ENCODE measurements around the gene UNC45B.
"Not testable (repeated sequence)": the region's sequence is repeated elsewhere in the genome, so short reads cannot be mapped to it uniquely, and the experiment has no call there.

UNC45B gene

GRCh38 chr17:35229638-35230037, 82.0 kb downstream of the UNC45B start:
- Histone ChIP-seq H3K9me3 (ENCODE audit: low read depth, low read length) (no peaks in the 10 kb centered on the region), H3K4me3 (no peak overlapping the region), H3K36me3 (ENCODE audit: insufficient read depth, low read length) (no peaks in the 10 kb centered on the region), H3K9ac (ENCODE audit: insufficient read length) (no peak overlapping the region), H3K27ac (no peak overlapping the region)
- DNase-seq (ENCODE audit: low read depth, low spot score) = no peak
- no peak for TF ChIP-seq EZH2 (IDR thresholded peaks at IDR 0.05)
- no peak for TF ChIP-seq POLR2AphosphoS5 (IDR thresholded peaks at IDR 0.05; ENCODE audit: borderline replicate concordance, low read depth, low read length)
- no peak for TF ChIP-seq FOXP2 (optimal IDR thresholded peaks at IDR 0.05; ENCODE audit: control extremely low read depth, extremely low read length, insufficient read depth)

GRCh38 chr17:35234315-35234714, 86.7 kb downstream of the UNC45B start:
- not testable (repeated sequence) for H3K36me3 ChIP-seq (ENCODE audit: insufficient read depth, low read length); DNase-seq (ENCODE audit: low read depth, low spot score); H3K4me3 ChIP-seq; H3K27ac ChIP-seq; H3K9me3 ChIP-seq (ENCODE audit: low read depth, low read length); H3K9ac ChIP-seq (ENCODE audit: insufficient read length)

DNA sequence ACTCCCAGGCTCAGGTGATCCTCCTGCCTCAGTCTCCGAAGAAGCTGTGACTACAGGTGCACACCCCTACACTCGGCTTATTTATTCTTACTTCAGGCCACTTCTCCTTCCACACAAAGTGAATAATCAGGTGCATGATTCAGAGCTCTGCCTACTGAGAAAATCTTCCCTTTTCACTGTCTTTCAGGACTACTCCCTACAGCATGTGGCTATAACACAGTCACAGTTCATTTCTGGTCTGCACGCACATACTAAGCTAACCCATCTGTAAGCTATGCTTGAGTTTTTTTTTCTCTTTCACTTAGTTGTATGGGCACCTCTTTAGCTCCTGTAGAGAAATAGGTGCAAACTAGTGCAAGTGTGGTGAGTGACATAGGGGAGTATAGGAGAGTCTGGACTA, 87.7 kb downstream of the UNC45B start:
- no peaks in the 10 kb centered on the region for H3K36me3 ChIP-seq (ENCODE audit: insufficient read depth, low read length)
- H3K4me3 ChIP-seq = no peak overlapping the region
- TF ChIP-seq POLR2AphosphoS5 (IDR thresholded peaks at IDR 0.05; ENCODE audit: borderline replicate concordance, low read depth, low read length) (no peak), EZH2 (IDR thresholded peaks at IDR 0.05) (no peak), FOXP2 (optimal IDR thresholded peaks at IDR 0.05; ENCODE audit: control extremely low read depth, extremely low read length, insufficient read depth) (no peak)
- DNase-seq (ENCODE audit: low read depth, low spot score) = no peak
- H3K9me3 ChIP-seq (ENCODE audit: low read depth, low read length) = no peaks in the 10 kb centered on the region
- H3K9ac ChIP-seq (ENCODE audit: insufficient read length) = no peak overlapping the region
- H3K27ac ChIP-seq = no peak overlapping the region

GRCh38 chr17:35235917-35236316, 88.3 kb downstream of the UNC45B start:
- Histone ChIP-seq H3K4me3 (no peak overlapping the region), H3K9me3 (ENCODE audit: low read depth, low read length) (no peaks in the 10 kb centered on the region), H3K36me3 (ENCODE audit: insufficient read depth, low read length) (no peaks in the 10 kb centered on the region), H3K27ac (no peak overlapping the region), H3K9ac (ENCODE audit: insufficient read length) (no peak overlapping the region)
- TF ChIP-seq EZH2 (IDR thresholded peaks at IDR 0.05) (no peak), POLR2AphosphoS5 (IDR thresholded peaks at IDR 0.05; ENCODE audit: borderline replicate concordance, low read depth, low read length) (no peak), FOXP2 (optimal IDR thresholded peaks at IDR 0.05; ENCODE audit: control extremely low read depth, extremely low read length, insufficient read depth) (no peak)
- no peak for DNase-seq (ENCODE audit: low read depth, low spot score)

DNA sequence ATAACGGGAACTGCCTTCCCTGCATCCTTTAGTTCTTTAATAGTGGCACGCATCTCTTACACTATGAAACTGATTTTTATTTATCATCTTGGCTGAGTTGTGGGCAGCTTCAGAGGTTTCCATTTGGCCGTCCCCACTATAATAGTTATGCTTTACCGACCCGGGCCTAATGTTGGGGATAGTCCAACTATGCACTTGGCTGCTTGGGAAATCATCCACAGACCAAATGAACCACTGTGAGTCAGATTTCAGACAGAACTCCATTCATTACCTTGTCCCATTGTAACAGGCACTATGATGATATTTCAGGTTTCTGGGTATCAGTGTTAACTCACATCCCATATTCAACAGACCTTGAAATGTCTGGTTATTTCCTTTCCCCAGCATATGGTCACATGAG, 89.2 kb downstream of the UNC45B start:
- Histone ChIP-seq H3K36me3 (ENCODE audit: insufficient read depth, low read length) (no peaks in the 10 kb centered on the region), H3K9ac (ENCODE audit: insufficient read length) (no peak overlapping the region), H3K9me3 (ENCODE audit: low read depth, low read length) (no peaks in the 10 kb centered on the region), H3K4me3 (no peak overlapping the region), H3K27ac (no peak overlapping the region)
- DNase-seq (ENCODE audit: low read depth, low spot score) = no peak
- TF ChIP-seq EZH2 (IDR thresholded peaks at IDR 0.05) = no peak
- TF ChIP-seq POLR2AphosphoS5 (IDR thresholded peaks at IDR 0.05; ENCODE audit: borderline replicate concordance, low read depth, low read length) = no peak

DNA sequence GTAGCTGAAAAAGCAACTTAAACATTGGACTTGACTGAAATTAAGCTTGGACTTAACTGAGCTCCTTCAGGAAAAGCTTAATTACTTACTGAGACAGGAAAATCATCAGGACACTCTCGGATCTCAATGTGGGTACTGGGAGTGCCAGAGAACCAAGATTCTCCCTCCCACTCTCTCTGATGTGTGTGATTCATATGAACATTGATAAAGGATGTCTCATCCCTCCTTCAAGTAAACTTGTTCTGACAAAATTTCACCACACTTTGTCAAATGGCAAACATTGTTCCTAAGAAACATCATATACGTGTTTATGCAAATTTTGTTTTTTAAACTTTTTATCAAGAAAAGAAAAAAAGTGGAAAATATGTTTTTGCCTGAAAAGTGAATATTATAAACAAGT, 91.2 kb downstream of the UNC45B start:
- Histone ChIP-seq H3K9me3 (ENCODE audit: low read depth, low read length) (no peaks in the 10 kb centered on the region), H3K4me3 (no peak overlapping the region), H3K36me3 (ENCODE audit: insufficient read depth, low read length) (no peaks in the 10 kb centered on the region), H3K9ac (ENCODE audit: insufficient read length) (no peak overlapping the region), H3K27ac (no peak overlapping the region)
- DNase-seq (ENCODE audit: low read depth, low spot score) = no peak
- no peak for TF ChIP-seq EZH2 (IDR thresholded peaks at IDR 0.05)
- no peak for TF ChIP-seq FOXP2 (optimal IDR thresholded peaks at IDR 0.05; ENCODE audit: control extremely low read depth, extremely low read length, insufficient read depth)
- no peak for TF ChIP-seq POLR2AphosphoS5 (IDR thresholded peaks at IDR 0.05; ENCODE audit: borderline replicate concordance, low read depth, low read length)
